H1 (cell line): ENCODE measurements around the gene FN3KRP. TPM values are rescaled to one million over a fixed set of nuclear protein-coding genes. Genes with fewer than 3 reads are reported as not detected.

ENCODE experiments used
- CHD2 ChIP-seq: IDR thresholded peaks from 2 replicates; pipeline ENCODE4 v1.6.1; 2012; ENCODE audit warnings: low read length, improper control_type of control experiment
- E2F6 ChIP-seq: IDR thresholded peaks from 2 replicates; pipeline ENCODE4 v1.6.1; 2012; ENCODE audit warnings: inconsistent platforms
- EZH2 ChIP-seq: fragments of 200-600 bp; sonication (generic); IDR thresholded peaks from 2 replicates; pipeline ENCODE4 v1.7.1; 2012; ENCODE audit warnings: low read depth, mild to moderate bottlenecking, moderate library complexity, low read length, inconsistent platforms; ENCODE audit not compliant: severe bottlenecking
- KDM5A ChIP-seq: fragments of 200-600 bp; IDR thresholded peaks from 2 replicates; pipeline ENCODE4 v1.7.1; 2012; ENCODE audit warnings: mild to moderate bottlenecking, low read length, inconsistent platforms, mixed read lengths
- MAFK ChIP-seq: IDR thresholded peaks from 2 replicates; pipeline ENCODE4 v1.6.1; 2012; ENCODE audit warnings: low read depth, mild to moderate bottlenecking, improper control_type of control experiment, low read length
- SP1 ChIP-seq: IDR thresholded peaks from 2 replicates; pipeline ENCODE4 v1.6.1; 2011; ENCODE audit warnings: low read depth, low read length
- TCF12 ChIP-seq: IDR thresholded peaks from 2 replicates; pipeline ENCODE4 v1.6.1; 2011; ENCODE audit warnings: low read depth, mild to moderate bottlenecking, low read length
- USF2 ChIP-seq: IDR thresholded peaks from 2 replicates; pipeline ENCODE4 v1.6.1; 2011; ENCODE audit warnings: low read length, improper control_type of control experiment
- polyA plus RNA-seq, 7 experiments: library from polyadenylated mRNA; depleted of rRNA in 3 of 7; stranded (reverse) in 5 of 7; unstranded in 2 of 7; fragments of >200 nt in 5 of 7; fragments of 200-250 nt in 2 of 7; gene quantifications; 1 replicate in 5 of 7; 2 replicates in 1 of 7; 4 replicates in 1 of 7; pipeline versions ENCODE4 v1.2.1 to v1.2.3, GENCODE V29; 2011 to 2013; ENCODE audit warnings: missing spikeins in 2 of 7, mixed read lengths in 2 of 7
- total RNA-seq: library from RNA; stranded (reverse); fragmentation: NEBNext Ultra II Directional; extraction: Animal tissue kit (Norgen Biotek cat#: 25700); gene quantifications from 2 replicates; pipeline ENCODE4 v1.2.1, GENCODE V29; 2021

Gene FN3KRP
- total and polyA plus RNA-seq, 2 of the 8 experiments (the other 6 are each of a cell fraction or from before 2014, with no cell fraction given) = 18.1 to 21.4 TPM

- TF ChIP-seq KDM5A (no peak), MAFK (no peak), CHD2 (no peak), E2F6 (no peak), TCF12 (no peak), SP1 (no peak), USF2 (no peak), EZH2 (no peak)
These were observed 13.3 kb upstream of the FN3KRP start (continued) for GRCh38 chr17:82703036-82703745.
